Uterus (tissue), 2 donors: ENCODE measurements around the gene KLK2.

ENCODE experiments used
- CTCF ChIP-seq, 4 experiments: fragments of 200-600 bp in 2 of 4; fragments of 450-650 bp in 2 of 4; sonication (generic) in 2 of 4; IDR thresholded peaks; one replicate each; pipeline ENCODE4 v1.5.1; 2016 to 2019; ENCODE audit warnings: antibody characterized with exemption in 4 of 4, mild to moderate bottlenecking in 2 of 4, moderate library complexity in 1 of 4
- POLR2A ChIP-seq, 2 donors: fragments of 450-650 bp; IDR thresholded peaks; one replicate each; pipeline ENCODE4 v1.6.1; 2016; ENCODE audit warnings: antibody characterized with exemption in 2 of 2, mild to moderate bottlenecking in 1 of 2, moderate library complexity in 1 of 2

GRCh38 chr19:50858886-50859285 is 14.4 kb upstream of the KLK2 start:
- TF ChIP-seq CTCF (IDR thresholded peaks at IDR 0.05), result no peak
- TF ChIP-seq POLR2A (IDR thresholded peaks at IDR 0.05), result no peak
